ENCODE measurements around the gene GHRL. TPM values are rescaled to one million over a fixed set of nuclear protein-coding genes. Genes with fewer than 3 reads are reported as not detected.
"Not testable (repeated sequence)": the region's sequence is repeated elsewhere in the genome, so short reads cannot be mapped to it uniquely, and the experiment has no call there.

GHRL gene
- total and polyA plus RNA-seq, 8 donors: 5.1 to 22.0 (median 6.7) TPM

GRCh38 chr3:10269443-10269842 lies 23.3 kb downstream of the GHRL start:
- no peak for FAIRE-seq
- intact Hi-C loops (cut with DNase I): no loop called here
- H3K36me3 ChIP-seq: peaks cover 0 to 19% (median 0%) of the 10 kb centered on the region in 3 donors
- H3K27me3 ChIP-seq: no peaks in the 10 kb centered on the region
- ATAC-seq: no peak
- no peak for DNase-seq
- no peak overlapping the region for H3K4me3 ChIP-seq
- H3K27ac ChIP-seq: no peak overlapping the region
- TF ChIP-seq, protein P1, sequence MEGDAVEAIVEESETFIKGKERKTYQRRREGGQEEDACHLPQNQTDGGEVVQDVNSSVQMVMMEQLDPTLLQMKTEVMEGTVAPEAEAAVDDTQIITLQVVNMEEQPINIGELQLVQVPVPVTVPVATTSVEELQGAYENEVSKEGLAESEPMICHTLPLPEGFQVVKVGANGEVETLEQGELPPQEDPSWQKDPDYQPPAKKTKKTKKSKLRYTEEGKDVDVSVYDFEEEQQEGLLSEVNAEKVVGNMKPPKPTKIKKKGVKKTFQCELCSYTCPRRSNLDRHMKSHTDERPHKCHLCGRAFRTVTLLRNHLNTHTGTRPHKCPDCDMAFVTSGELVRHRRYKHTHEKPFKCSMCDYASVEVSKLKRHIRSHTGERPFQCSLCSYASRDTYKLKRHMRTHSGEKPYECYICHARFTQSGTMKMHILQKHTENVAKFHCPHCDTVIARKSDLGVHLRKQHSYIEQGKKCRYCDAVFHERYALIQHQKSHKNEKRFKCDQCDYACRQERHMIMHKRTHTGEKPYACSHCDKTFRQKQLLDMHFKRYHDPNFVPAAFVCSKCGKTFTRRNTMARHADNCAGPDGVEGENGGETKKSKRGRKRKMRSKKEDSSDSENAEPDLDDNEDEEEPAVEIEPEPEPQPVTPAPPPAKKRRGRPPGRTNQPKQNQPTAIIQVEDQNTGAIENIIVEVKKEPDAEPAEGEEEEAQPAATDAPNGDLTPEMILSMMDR (IDR thresholded peaks at IDR 0.05): no peak
- WGBS, 2 donors: 95 to 97% methylated on average over 5 of the region's 5 CpGs
- H3K4me1 ChIP-seq: peaks cover 11 to 23% (median 17%) of the 10 kb centered on the region in 3 donors
- H3K9me3 ChIP-seq: no peaks in the 10 kb centered on the region

DNA sequence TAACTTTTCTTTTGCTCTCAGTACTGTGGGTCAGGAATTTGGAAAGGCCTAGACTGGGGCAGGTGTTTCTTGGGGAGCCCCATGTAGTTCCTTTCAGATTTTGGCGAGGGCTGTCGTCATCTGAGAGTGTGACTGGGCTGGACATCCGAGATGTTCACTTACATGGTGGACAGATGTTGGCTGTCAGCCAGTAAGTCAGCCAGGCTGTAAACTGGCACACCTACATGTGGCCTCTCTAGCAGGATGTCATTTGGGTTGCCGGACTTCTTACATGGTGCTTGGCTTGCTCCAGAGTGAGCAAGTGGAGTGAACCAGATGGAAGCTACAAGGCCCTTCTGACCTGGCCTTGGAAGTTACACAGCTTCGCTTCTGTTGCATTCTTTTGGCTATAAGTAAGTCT lies 23.8 kb downstream of the GHRL start:
- Histone ChIP-seq H3K4me1 (peaks cover 6 to 18% (median 12%) of the 10 kb centered on the region in 3 donors), H3K36me3 (peaks cover 0 to 19% (median 0%) of the 10 kb centered on the region in 3 donors), H3K4me3 (no peak overlapping the region), H3K27me3 (no peaks in the 10 kb centered on the region), H3K27ac (no peak overlapping the region), H3K9me3 (no peaks in the 10 kb centered on the region)
- DNase-seq (no peak), FAIRE-seq (no peak), ATAC-seq (no peak)
- intact Hi-C loops (cut with DNase I): no loop called here
- WGBS, 2 donors: 90 to 91% methylated on average over 5 of the region's 5 CpGs
- TF ChIP-seq, protein P1 (IDR thresholded peaks at IDR 0.05): no peak

DNA sequence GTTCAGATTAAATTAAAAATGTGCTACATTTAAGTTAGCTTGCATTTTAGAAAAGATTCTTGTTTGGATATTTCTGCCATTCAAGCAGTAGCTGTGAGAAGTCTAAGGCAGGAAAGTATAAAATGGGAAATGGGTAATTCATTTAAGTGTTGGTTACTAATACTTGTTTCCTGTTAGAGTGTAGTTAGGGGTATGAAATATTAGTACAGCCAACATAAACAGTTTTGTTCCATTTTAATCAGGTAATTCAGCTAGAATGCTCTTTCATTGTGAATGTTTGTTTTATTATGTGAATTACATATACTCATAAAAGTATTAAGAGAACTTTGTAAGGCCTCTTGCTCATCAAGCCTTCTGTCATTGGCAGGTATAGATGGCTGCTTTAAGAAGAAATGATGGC lies 24.6 kb downstream of the GHRL start:
- FAIRE-seq (no peak), DNase-seq (no peak), ATAC-seq (no peak)
- intact Hi-C loops (cut with DNase I): no loop called here
- H3K4me3 ChIP-seq: no peak overlapping the region
- peaks cover 0 to 10% (median 4%) of the 10 kb centered on the region in 3 donors for H3K4me1 ChIP-seq
- peaks cover 0 to 19% (median 0%) of the 10 kb centered on the region in 3 donors for H3K36me3 ChIP-seq
- no peaks in the 10 kb centered on the region for H3K9me3 ChIP-seq
- no peak overlapping the region for H3K27ac ChIP-seq
- H3K27me3 ChIP-seq: no peaks in the 10 kb centered on the region
- TF ChIP-seq, protein P1 (IDR thresholded peaks at IDR 0.05): no peak

DNA sequence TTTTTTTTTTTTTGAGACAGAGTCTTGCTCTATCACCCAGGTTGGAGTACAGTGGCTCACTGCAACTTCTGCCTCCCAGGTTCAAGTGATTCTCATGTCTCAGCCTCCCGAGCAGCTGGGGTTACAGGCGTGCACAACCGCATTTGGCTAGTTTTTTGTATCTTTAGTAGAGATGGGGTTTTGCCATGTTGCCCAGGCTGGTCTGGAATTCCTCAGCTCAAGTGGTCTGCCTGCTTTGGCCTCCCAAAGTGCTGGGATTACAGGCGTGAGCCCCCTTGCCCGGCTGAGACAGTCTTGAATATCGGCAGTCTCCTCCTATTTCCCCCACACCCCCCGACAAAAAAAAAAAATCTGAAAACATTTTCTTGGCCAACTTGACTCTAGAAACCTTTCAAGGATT lies 25.8 kb downstream of the GHRL start:
- intact Hi-C loops (cut with DNase I); H3K9me3 ChIP-seq; H3K27ac ChIP-seq; H3K27me3 ChIP-seq; H3K4me1 ChIP-seq; DNase-seq; FAIRE-seq; ATAC-seq; H3K4me3 ChIP-seq: not testable (repeated sequence)
- WGBS, 2 donors: 82 to 92% methylated on average over 7 of the region's 7 CpGs
- peaks cover 0 to 19% (median 0%) of the 10 kb centered on the region in 3 donors for H3K36me3 ChIP-seq

GRCh38 chr3:10265833-10266232 lies 26.9 kb downstream of the GHRL start:
- H3K27me3 ChIP-seq: no peaks in the 10 kb centered on the region
- TF ChIP-seq, protein P1 (IDR thresholded peaks at IDR 0.05): no peak
- 90 to 97% methylated on average over 2 of the region's 2 CpGs for WGBS, 2 donors
- no peak for DNase-seq
- peaks cover 0 to 14% (median 0%) of the 10 kb centered on the region in 3 donors for H3K36me3 ChIP-seq
- H3K4me1 ChIP-seq: peaks cover 0 to 6% (median 0%) of the 10 kb centered on the region in 3 donors
- no peak overlapping the region for H3K27ac ChIP-seq
- H3K4me3 ChIP-seq: no peak overlapping the region
- no peak for FAIRE-seq
- H3K9me3 ChIP-seq: no peaks in the 10 kb centered on the region
- intact Hi-C loops (cut with DNase I): no loop called here
- ATAC-seq: no peak
